Urinary bladder (tissue), 4 donors: ENCODE data around the gene KISS1R. TPM values are rescaled to one million over a fixed set of nuclear protein-coding genes. Genes with fewer than 3 reads are reported as not detected.

Source experiments
- DNase-seq: peaks from one replicate; pipeline ENCODE4 v3.0.0-alpha.2; 2015; ENCODE audit errors: extremely low spot score
- H3K27ac ChIP-seq: one replicate; pipeline ENCODE4 v1.5.1; 2013; ENCODE audit warnings: low read depth, mild to moderate bottlenecking, moderate library complexity
- H3K36me3 ChIP-seq: one replicate; pipeline ENCODE4 v1.6.1; 2013; ENCODE audit warnings: mild to moderate bottlenecking, moderate library complexity; ENCODE audit not compliant: insufficient read depth
- H3K4me1 ChIP-seq: one replicate; pipeline ENCODE4 v1.6.1; 2013; ENCODE audit warnings: mild to moderate bottlenecking, moderate library complexity; ENCODE audit not compliant: insufficient read depth
- H3K4me3 ChIP-seq: one replicate; pipeline ENCODE4 v1.5.1; 2013; ENCODE audit warnings: low read depth, low read length
- WGBS: extraction: QIAGEN DNeasy Blood & Tissue Kit; methylation state at CpG from one replicate; pipeline ENCODE4 v1.1.7; 2013; 5-methylcytosine and 5-hydroxymethylcytosine counted together
- polyA plus RNA-seq: library from polyadenylated mRNA; stranded (reverse); fragments of 200-250 nt; gene quantifications from one replicate; pipeline ENCODE4 v1.2.3, GENCODE V29; 2013
- total RNA-seq: library from RNA; depleted of rRNA; stranded (reverse); fragments of >200 nt; gene quantifications from one replicate; pipeline ENCODE4 v1.2.3, GENCODE V29; 2014
- donor health status: healthy with polysubstance abuse.
- donor health status: healthy.

Gene KISS1R
- total and polyA plus RNA-seq, 2 donors = 0.28 TPM; not detected in 1

GRCh38 chr19:913080-913748 lies 3.9 kb upstream of the KISS1R start, which contains the start of gene R3HDM4:
Gene R3HDM4, minus strand, starts transcription at chr19:913219. Its CDS starts 62 bp downstream, at chr19:913157.
- peak within 1 kb of the TSS; percentile 92 for H3K27ac ChIP-seq
- 1% methylated on average over 76 of the region's 76 CpGs for WGBS
- no peaks in the 10 kb centered on the region for H3K36me3 ChIP-seq
- H3K4me1 ChIP-seq = peaks cover 2% of the 10 kb centered on the region
- peak within 1 kb of the TSS; percentile 97 for H3K4me3 ChIP-seq
- DNase-seq = no peak

GRCh38 chr19:916645-917322 lies 349 bp upstream of the KISS1R start:
- Histone ChIP-seq H3K4me1 (peaks cover 2% of the 10 kb centered on the region), H3K4me3 (peak overlapping the region; percentile 34), H3K36me3 (no peaks in the 10 kb centered on the region), H3K27ac (no peak overlapping the region)
- no peak for DNase-seq
- WGBS = 18% methylated on average over 35 of the region's 35 CpGs

- peaks cover 2% of the 10 kb centered on the region for H3K4me1 ChIP-seq
- no peak for DNase-seq
- H3K36me3 ChIP-seq = no peaks in the 10 kb centered on the region
- H3K27ac ChIP-seq = no peak overlapping the region
- 3% methylated on average over 12 of the region's 12 CpGs for WGBS
- no peak overlapping the region for H3K4me3 ChIP-seq
Measured at GRCh38 chr19:918152-918437, 962 bp downstream of the KISS1R start.

- Histone ChIP-seq H3K4me1 (peaks cover 2% of the 10 kb centered on the region), H3K27ac (no peak overlapping the region), H3K4me3 (peak overlapping the region; percentile 5), H3K36me3 (no peaks in the 10 kb centered on the region)
- no peak for DNase-seq
- WGBS = 2% methylated on average over 58 of the region's 58 CpGs
Measured at GRCh38 chr19:918481-919198, 1.5 kb downstream of the KISS1R start.

- Histone ChIP-seq H3K27ac (no peak overlapping the region), H3K4me3 (peak overlapping the region; percentile 20), H3K36me3 (no peaks in the 10 kb centered on the region), H3K4me1 (peaks cover 2% of the 10 kb centered on the region)
- no peak for DNase-seq
- 3% methylated on average over 68 of the region's 68 CpGs for WGBS
Measured at GRCh38 chr19:919199-920050, 2.3 kb downstream of the KISS1R start.

GRCh38 chr19:920051-920864 lies 3.1 kb downstream of the KISS1R start:
- 2% methylated on average over 84 of the region's 84 CpGs for WGBS
- Histone ChIP-seq H3K36me3 (no peaks in the 10 kb centered on the region), H3K4me1 (peaks cover 2% of the 10 kb centered on the region), H3K4me3 (peak overlapping the region; percentile 20), H3K27ac (no peak overlapping the region)
- no peak for DNase-seq

- no peak for DNase-seq
- H3K4me1 ChIP-seq = peaks cover 2% of the 10 kb centered on the region
- peak overlapping the region; percentile 76 for H3K4me3 ChIP-seq
- H3K36me3 ChIP-seq = no peaks in the 10 kb centered on the region
- no peak overlapping the region for H3K27ac ChIP-seq
- 12% methylated on average over 31 of the region's 31 CpGs for WGBS
Measured at GRCh38 chr19:924553-925086, 7.5 kb downstream of the KISS1R start.

- H3K27ac ChIP-seq = peak overlapping the region; percentile 44
- under 1% methylated on average over 39 of the region's 39 CpGs for whole genome bisulfite sequencing
- DNase-seq = no peak
Measured at GRCh38 chr19:925087-925525, 8.0 kb downstream of the KISS1R start.

GRCh38 chr19:925526-926322 lies 8.6 kb downstream of the KISS1R start, which contains the start of gene ARID3A:
Gene ARID3A, plus strand, starts transcription at chr19:926035. Its CDS starts 3,494 bp downstream, at chr19:929529.
- Histone ChIP-seq H3K27ac (peak within 1 kb of the TSS; percentile 74), H3K36me3 (no peaks in the 10 kb centered on the region), H3K4me3 (peak within 1 kb of the TSS; percentile 76), H3K4me1 (peaks cover 2% of the 10 kb centered on the region)
- DNase-seq = no peak
- WGBS = under 1% methylated on average over 95 of the region's 97 CpGs

More at GRCh38 chr19:925087-925525, 8.0 kb downstream of the KISS1R start:
- Histone ChIP-seq H3K4me1 (peaks cover 2% of the 10 kb centered on the region), H3K4me3 (peak overlapping the region; percentile 76), H3K36me3 (no peaks in the 10 kb centered on the region)

- H3K27ac ChIP-seq = peak overlapping the region; percentile 74
- H3K4me1 ChIP-seq = peaks cover 2% of the 10 kb centered on the region
- H3K36me3 ChIP-seq = no peaks in the 10 kb centered on the region
- under 1% methylated on average over 21 of the region's 21 CpGs for WGBS
- peak overlapping the region; percentile 76 for H3K4me3 ChIP-seq
- DNase-seq = no peak
Measured at GRCh38 chr19:926323-926588, 9.1 kb downstream of the KISS1R start.

- DNase-seq = no peak
Measured at GRCh38 chr19:926589-927350, 9.6 kb downstream of the KISS1R start.

More at GRCh38 chr19:926589-927350, 9.6 kb downstream of the KISS1R start:
- peak overlapping the region; percentile 76 for H3K4me3 ChIP-seq
- under 1% methylated on average over 52 of the region's 52 CpGs for WGBS
- peaks cover 2% of the 10 kb centered on the region for H3K4me1 ChIP-seq
- H3K27ac ChIP-seq = peak overlapping the region; percentile 47
- H3K36me3 ChIP-seq = no peaks in the 10 kb centered on the region
